Keratinocyte (primary cell): ENCODE results near the gene SEC16A.

ENCODE experiments used
- CTCF ChIP-seq, 3 experiments: IDR thresholded peaks in 1 of 3; conservative IDR thresholded peaks in 1 of 3; optimal IDR thresholded peaks in 1 of 3; 2 replicates in 2 of 3; 3 replicates in 1 of 3; pipeline versions ENCODE3 to v1.5.1; 2011; ENCODE audit warnings: low read length in 3 of 3, mild to moderate bottlenecking in 3 of 3, moderate library complexity in 2 of 3, control low read depth in 1 of 3, inconsistent platforms in 1 of 3; ENCODE audit not compliant: insufficient read depth in 2 of 3; ENCODE audit errors: extremely low read depth in 1 of 3
- EZH2 ChIP-seq: IDR thresholded peaks from one replicate; pipeline ENCODE4 v1.6.1; 2012; ENCODE audit warnings: inconsistent platforms, mild to moderate bottlenecking, low read length, moderate library complexity

- no peak for TF ChIP-seq CTCF (optimal IDR thresholded peaks at IDR 0.05 in 1 of 3, IDR thresholded peaks at IDR 0.05 in 1 of 3, conservative IDR thresholded peaks at IDR 0.05 in 1 of 3; ENCODE audit: extremely low read depth in 1 of 3, insufficient read depth in 2 of 3, low read length in 3 of 3)
- no peak for TF ChIP-seq EZH2
Measured at GRCh38 chr9:136476369-136477150, 6.3 kb downstream of the SEC16A start.
